Measurements from ENCODE around the gene BDKRB2.

GRCh38 chr14:96224480-96225096 lies 19.9 kb downstream of the BDKRB2 start:
- TF ChIP-seq, protein P1, sequence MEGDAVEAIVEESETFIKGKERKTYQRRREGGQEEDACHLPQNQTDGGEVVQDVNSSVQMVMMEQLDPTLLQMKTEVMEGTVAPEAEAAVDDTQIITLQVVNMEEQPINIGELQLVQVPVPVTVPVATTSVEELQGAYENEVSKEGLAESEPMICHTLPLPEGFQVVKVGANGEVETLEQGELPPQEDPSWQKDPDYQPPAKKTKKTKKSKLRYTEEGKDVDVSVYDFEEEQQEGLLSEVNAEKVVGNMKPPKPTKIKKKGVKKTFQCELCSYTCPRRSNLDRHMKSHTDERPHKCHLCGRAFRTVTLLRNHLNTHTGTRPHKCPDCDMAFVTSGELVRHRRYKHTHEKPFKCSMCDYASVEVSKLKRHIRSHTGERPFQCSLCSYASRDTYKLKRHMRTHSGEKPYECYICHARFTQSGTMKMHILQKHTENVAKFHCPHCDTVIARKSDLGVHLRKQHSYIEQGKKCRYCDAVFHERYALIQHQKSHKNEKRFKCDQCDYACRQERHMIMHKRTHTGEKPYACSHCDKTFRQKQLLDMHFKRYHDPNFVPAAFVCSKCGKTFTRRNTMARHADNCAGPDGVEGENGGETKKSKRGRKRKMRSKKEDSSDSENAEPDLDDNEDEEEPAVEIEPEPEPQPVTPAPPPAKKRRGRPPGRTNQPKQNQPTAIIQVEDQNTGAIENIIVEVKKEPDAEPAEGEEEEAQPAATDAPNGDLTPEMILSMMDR (IDR thresholded peaks at IDR 0.05), result no peak
- no peak for TF ChIP-seq ZFX (IDR thresholded peaks at IDR 0.05; ENCODE audit: borderline replicate concordance)
